Astrocyte of the cerebellum (primary cell): Measurements from ENCODE around the gene RFX7.
A peak's percentile ranks its signal among the peaks of the same experiment; 100 is the strongest.

Experiments
- DNase-seq: peaks from one replicate; pipeline ENCODE4 v3.0.0-alpha.2; 2011; ENCODE audit warnings: low read depth
- H3K4me3 ChIP-seq: 2 replicates; pipeline ENCODE4 v1.5.1; 2011; ENCODE audit warnings: mild to moderate bottlenecking, low read depth, low read length, moderate library complexity
- in situ Hi-C: cut with HindIII; loops from 2 replicates; pipeline ENCODE4 v1.10.0; 2017; ENCODE audit warnings: low sequenced_read_pairs
- TF ChIP-seq, protein P1 (sequence below): IDR thresholded peaks from 2 replicates; pipeline ENCODE4 v1.5.1; 2012; ENCODE audit warnings: low read length, low read depth, moderate library complexity, mild to moderate bottlenecking; ENCODE audit errors: missing control alignments

Gene RFX7

GRCh38 chr15:56222302-56222701 lies 21.4 kb downstream of the RFX7 start:
- in situ Hi-C loops, result no loop called here
- H3K4me3 ChIP-seq, result no peak overlapping the region
- DNase-seq, result no peak
- TF ChIP-seq, protein P1, sequence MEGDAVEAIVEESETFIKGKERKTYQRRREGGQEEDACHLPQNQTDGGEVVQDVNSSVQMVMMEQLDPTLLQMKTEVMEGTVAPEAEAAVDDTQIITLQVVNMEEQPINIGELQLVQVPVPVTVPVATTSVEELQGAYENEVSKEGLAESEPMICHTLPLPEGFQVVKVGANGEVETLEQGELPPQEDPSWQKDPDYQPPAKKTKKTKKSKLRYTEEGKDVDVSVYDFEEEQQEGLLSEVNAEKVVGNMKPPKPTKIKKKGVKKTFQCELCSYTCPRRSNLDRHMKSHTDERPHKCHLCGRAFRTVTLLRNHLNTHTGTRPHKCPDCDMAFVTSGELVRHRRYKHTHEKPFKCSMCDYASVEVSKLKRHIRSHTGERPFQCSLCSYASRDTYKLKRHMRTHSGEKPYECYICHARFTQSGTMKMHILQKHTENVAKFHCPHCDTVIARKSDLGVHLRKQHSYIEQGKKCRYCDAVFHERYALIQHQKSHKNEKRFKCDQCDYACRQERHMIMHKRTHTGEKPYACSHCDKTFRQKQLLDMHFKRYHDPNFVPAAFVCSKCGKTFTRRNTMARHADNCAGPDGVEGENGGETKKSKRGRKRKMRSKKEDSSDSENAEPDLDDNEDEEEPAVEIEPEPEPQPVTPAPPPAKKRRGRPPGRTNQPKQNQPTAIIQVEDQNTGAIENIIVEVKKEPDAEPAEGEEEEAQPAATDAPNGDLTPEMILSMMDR, result no peak

DNA sequence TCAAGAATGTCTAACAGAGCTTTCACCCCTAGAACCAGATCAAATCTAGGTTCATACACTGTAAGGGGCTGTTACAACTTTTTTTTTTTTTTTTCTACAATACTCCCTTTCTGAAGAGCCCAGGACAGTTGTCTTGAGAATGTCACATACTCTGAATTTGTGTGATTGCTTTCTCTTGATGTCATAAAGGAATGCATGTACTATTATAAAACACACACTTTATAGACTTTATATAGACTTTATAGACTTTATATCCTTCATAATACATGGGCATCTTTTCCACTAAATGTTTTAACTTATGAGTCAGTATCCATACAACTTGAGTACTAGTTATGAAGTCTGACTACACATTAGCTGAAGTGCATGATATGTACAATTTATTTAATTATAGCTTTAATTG lies 26.3 kb downstream of the RFX7 start:
- TF ChIP-seq, protein P1, result no peak
- in situ Hi-C loops, result no loop called here
- DNase-seq, result no peak
- no peak overlapping the region for H3K4me3 ChIP-seq

DNA sequence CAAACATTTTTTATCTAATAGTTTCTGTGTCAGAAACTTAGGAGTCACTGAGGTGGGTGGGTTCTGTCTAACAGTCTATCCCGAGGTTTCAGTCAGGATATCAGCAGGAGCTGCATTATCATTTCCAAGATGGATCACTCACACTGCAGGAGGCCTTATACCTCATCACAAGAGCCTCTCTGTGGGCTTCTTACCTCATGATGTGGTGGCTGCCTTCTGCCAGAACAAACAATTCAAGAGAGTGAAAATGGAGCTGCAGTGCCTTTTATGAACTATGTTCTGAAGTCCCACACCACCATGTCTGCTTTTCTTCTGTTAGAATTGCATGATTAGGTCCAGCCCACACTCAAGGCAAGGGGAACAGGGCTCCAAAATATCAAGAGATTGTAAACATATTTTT lies 27.9 kb downstream of the RFX7 start:
- TF ChIP-seq, protein P1, result no peak
- in situ Hi-C loops, result no loop called here
- DNase-seq, result peak; percentile 97
- H3K4me3 ChIP-seq, result no peak overlapping the region

GRCh38 chr15:56211960-56212550 lies 31.6 kb downstream of the RFX7 start:
- no peak overlapping the region for H3K4me3 ChIP-seq
- TF ChIP-seq, protein P1, result no peak
- no peak for DNase-seq
- in situ Hi-C loops, result loop anchor here (5.0 kb wide), 2 partner anchors 35 to 70 kb away; no protein-coding TSS in a partner anchor

GRCh38 chr15:56211064-56211463 lies 32.6 kb downstream of the RFX7 start:
- in situ Hi-C loops, result loop anchor here (5.0 kb wide), 2 partner anchors 36 to 69 kb away; no protein-coding TSS in a partner anchor
- TF ChIP-seq, protein P1, result no peak
- no peak overlapping the region for H3K4me3 ChIP-seq
- no peak for DNase-seq

GRCh38 chr15:56208641-56209155 lies 35.0 kb downstream of the RFX7 start:
- in situ Hi-C loops, result no loop called here
- DNase-seq, result peak; percentile 78
- TF ChIP-seq, protein P1, result no peak
- no peak overlapping the region for H3K4me3 ChIP-seq

DNA sequence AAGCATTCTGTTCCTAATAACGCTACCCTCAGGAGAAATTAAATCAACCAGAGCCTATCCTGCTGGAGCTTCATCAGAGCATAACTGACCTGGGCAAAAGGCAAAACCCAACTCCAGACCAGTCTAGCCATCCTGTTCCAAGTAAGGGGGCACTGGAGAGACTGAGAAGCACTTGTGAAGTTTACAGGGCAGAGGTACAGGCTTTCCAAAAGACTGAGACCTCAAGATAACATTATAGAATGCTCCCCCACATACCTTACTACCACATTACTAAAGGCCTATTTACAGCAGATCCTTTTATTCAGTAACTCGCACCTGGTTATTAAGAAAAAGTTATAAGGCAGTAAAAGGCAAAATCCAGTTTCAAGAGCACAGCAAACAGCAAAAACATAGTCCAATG lies 35.5 kb downstream of the RFX7 start:
- no peak for DNase-seq
- TF ChIP-seq, protein P1, result no peak
- in situ Hi-C loops, result no loop called here
- no peak overlapping the region for H3K4me3 ChIP-seq
